ENCODE data around the gene MMD2.
A peak's percentile ranks its signal among the peaks of the same experiment; 100 is the strongest.
"Not testable (repeated sequence)": the region's sequence is repeated elsewhere in the genome, so short reads cannot be mapped to it uniquely, and the experiment has no call there.

Gene MMD2

DNA sequence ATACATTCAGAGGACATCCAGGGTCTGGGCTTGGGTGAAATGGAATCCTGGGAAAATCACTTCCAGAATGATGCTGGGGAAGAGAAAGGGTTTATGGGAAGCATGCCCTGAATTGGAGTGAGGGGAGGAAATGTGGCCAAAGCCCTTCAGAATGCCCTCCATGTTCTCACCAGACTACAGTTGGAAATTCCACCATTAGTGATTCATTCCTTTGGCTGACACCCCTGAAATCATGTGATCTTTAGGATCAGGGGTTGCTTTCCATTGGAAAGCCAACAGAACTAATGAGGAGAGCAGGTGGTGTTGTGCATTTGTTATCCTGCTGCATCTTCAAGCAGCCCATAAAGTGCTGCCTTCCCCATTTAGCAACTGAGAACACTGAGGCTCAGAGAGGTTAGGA is 54.6 kb downstream of the MMD2 start:
- no peak for DNase-seq (ENCODE audit: extremely low read depth in 1 of 2, low read depth in 1 of 2)

DNA sequence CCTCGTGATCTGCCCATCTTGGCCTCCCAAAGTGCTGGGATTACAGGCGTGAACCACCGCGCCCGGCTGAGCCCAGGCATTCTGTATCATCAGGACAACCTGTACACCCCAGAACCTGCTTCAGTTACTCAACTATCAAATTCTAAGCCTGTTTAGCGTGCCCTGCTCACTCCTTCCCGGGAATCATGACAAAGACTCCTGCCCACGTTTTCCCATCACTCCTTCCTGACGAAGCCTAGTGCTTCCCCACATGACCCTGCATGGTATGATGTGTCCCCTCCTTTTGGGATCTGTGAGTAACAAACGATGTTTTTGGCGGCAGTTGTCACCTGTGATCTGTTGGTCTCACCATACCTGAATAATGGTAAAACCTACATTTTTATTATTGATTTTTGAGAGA is 63.2 kb downstream of the MMD2 start:
- no peak for DNase-seq (ENCODE audit: extremely low read depth in 1 of 2, low read depth in 1 of 2)

DNA sequence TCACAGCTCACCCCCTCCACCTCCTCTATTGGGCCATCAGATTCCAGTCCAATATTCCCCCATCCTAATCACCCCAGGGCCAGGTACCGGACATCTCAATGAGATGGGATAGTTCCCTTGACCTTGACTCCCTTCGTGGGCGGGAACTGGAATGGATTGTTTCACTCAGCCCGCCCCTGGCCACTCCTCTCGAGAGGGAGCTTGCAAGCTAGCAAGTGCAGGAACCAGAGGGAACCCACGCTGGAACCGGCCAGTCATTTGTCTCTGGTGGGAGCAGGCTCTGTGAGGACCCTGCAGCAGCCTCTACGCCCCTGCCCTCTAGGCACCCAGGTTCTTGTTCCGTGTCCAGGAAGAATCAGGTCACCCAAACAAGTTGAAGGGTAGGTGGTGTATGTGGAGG is 64.5 kb downstream of the MMD2 start:
- DNase-seq (ENCODE audit: extremely low read depth in 1 of 2, low read depth in 1 of 2): no peak

DNA sequence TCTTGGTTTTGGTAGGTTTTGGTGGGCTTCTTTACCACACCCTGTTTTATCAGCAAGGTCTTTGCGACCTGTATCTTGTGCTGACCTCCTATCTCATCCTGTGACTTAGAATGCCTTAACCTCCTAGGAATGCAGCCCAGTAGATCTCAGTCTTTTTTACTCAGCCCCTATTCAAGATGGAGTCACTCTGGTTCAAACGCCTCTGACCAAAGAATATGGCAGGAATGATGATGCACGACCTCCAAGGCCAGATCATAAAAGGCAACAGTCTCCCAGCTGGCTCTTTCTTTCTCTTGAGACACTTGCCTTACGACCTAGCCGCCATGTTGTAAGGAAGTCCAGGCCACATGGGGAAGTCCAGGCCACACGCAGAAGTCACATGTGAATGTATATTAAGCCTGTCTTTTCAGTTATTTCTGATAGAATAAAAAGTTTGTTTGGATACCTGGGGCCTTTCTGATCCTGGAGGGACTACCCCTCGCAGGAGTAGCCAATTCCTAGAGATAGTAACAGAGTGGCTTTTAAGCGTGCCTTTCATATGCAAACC is 65.0 kb downstream of the MMD2 start:
- no peak for DNase-seq (ENCODE audit: extremely low read depth in 1 of 2, low read depth in 1 of 2)

DNA sequence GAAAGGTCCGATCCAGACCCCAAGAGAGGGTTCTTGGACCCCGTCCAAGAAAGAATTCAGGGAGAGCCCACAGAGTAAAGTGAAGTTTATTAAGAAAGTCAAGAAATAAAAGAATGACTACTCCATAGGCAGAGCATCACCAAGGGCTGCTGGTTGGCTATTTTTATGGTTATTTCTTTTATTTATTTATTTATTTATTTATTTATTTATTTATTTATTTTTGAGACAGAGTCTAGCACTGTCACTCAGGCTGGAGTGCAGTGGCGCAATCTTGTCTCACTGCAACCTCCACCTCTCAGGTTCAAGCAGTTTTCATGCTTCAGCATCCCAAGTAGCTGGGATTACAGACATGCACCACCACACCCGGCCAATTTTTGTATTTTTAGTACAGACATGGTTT is 65.8 kb downstream of the MMD2 start:
- DNase-seq (ENCODE audit: extremely low read depth in 1 of 2, low read depth in 1 of 2): not testable (repeated sequence)

DNA sequence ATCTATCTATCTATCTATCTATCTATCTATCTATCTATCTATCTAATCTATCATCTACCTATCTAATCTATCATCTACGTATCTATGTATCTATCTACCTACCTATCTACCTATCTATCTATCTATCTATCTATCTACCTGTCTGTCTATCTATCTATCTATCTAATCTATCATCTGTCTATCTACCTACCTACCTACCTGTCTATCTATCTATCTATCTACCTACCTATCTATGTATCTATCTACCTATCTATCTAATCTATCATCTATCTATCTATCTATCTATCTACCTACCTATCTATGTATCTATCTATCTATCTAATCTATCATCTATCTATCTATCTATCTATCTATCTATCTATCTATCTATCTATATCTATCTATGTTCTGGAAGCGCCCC is 67.5 kb downstream of the MMD2 start:
- DNase-seq (ENCODE audit: extremely low read depth in 1 of 2, low read depth in 1 of 2): not testable (repeated sequence)

DNA sequence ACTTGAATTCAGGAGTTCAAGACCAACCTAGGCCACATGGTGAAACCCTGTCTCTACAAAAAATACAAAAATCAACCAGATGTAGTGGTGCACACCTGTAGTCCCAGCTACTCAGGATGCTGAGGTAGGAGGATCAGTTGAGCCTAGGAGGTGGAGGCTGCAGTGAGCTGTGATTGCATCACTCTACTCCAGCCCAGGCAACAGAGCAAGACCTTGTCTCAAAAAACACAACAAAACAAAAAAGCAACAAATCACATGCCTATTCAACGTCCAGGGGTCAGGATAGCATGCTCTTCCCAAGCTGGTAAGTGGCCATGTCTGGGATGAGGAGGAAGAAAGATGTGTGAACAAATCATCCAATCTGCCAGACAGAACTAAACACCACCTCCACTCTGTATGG is 69.3 kb downstream of the MMD2 start:
- DNase-seq (ENCODE audit: extremely low read depth in 1 of 2, low read depth in 1 of 2): no peak

DNA sequence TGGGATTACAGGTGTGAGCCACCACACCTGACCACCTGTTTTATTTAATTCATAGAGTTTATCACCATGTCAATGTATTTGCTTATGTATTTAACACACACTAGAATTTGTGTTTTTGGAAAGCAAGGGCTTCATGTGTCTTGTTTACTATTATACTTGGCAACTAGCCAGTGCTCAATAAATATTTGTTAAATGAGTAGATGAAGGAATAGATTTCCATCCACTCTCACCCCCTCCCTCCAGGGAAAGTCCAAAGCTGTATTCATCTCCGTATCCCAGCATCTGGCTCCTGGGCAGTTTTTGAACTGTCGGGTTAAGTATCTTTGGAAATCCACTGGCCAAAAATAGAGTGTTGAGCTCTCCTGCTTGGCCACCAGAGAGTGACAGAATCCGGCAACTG is 70.8 kb downstream of the MMD2 start:
- no peak for DNase-seq (ENCODE audit: extremely low read depth in 1 of 2, low read depth in 1 of 2)

DNA sequence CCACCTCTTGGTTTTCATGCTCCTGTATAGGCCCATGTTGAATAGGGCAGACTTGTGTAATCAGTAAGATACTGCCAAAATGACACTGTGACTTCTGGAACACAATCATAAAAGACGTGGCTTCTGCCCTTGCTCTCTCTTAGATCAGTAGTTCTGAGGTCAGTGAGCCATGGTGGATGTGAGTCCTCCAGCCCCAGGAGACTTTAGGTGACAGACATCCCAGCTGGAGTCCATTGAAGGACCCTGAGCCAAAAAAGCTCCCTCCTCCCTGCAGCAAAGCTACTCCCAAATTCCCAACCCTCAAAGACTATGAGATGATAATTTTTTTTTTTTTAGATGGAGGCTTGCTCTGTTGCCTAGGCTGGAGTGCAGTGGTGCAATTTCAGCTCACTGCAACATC is 72.3 kb downstream of the MMD2 start:
- no peak for DNase-seq (ENCODE audit: extremely low read depth in 1 of 2, low read depth in 1 of 2)

DNA sequence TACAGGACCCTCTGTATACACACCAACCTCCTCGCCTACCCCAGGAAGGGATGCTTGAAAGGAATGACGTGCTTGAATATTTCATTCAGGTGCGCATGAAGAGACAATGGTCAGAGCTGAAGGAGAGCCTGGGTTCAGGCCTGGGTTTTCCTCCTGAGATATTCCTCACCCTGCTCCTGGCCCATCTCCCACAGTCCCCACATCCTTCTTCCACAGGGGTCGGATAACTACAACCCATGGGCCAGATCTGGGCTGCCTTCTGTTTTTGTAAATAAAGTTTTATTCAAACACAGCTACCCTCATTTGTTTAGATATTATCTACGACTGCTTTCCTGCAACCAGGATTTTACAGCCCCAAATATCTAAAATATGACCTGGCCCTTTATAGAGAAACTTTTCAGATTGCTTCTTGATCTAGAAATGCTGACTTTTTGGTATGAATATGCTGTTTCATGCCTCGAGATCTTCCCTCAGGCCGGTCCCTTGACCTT is 73.6 kb downstream of the MMD2 start:
- DNase-seq (ENCODE audit: extremely low read depth in 1 of 2, low read depth in 1 of 2): no peak

DNA sequence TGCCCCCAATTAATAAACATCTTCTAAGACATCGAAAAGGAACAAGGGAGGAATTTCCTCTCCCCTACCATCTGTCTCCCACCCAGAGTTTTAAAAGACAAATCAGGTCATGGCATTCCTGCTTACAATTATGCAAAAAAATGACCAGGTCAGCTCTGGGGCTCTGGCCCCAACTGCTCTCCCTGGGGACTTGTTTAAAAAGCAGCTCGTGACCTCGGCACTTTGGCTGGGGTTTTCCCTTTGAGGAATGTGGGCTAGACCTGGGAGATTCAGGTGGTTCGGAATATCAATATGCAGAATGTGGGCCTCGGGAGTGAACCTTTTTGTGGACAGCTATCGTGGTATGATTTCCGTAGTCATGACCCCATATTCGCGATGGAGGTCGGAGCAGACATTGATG is 74.8 kb downstream of the MMD2 start:
- no peak for DNase-seq (ENCODE audit: extremely low read depth in 1 of 2, low read depth in 1 of 2)

DNA sequence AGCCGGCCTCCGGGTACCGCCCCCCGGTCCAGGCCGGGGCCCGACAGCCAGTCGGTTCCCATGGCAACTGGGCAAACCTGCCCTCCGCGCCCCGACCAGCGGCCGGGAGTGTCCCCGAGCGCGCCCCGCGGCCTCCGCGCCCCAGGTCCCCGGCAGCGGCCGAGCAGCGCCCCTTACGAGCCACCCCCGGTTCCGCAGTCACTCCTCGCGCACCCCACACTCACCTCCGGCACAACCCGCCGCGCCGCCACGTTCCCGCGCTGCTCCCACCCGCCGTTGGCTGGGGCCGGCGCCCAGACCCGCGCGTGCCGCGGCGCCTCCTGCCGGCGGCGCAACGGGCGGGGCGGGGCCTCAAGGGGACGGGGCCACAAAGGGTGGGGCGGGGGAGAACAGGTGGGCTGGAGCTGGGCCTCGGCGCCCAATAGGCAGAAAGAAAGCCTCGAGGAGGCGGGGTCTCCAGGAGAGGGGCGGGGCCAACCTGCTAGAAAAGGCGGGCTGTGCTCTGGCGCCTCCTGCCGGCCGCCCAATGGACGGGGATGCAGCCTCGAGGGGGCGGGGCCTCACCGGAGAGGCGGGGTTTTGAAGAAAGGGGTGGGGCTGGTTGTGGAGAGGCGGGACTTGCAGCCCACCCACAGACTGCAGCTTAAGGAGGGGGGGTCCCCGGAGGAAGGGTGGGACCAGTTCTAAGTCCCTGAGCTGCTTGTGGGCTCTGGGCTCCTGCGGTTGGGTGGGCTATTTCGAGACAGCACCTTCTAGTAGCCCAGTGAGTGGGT is 75.4 kb downstream of the MMD2 start, which contains the start of gene RADIL:
TSS of gene RADIL (minus strand) at position 345 of the 773 bp plus-strand sequence. CDS start 5,577 bp downstream, outside the sequence.
- peak; percentile 63 to 70 for DNase-seq (ENCODE audit: extremely low read depth in 1 of 2, low read depth in 1 of 2)

DNA sequence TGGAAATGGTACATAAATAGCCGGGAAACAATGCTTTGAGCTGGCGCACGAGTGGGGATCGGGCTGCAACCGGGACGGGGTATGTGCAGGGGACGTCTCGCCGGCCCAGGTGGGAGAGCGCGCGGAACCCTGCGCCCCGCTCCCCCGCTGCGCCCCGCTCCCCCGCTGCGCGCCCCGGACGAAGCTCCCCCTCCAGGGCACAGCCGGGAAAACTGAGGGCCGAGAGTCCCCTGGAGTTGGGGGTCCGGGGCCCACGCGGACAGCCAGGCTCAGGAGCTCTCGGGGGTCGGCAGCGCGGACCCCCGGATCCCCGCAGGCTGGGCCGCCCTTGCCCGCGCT is 76.0 kb downstream of the MMD2 start:
- DNase-seq (ENCODE audit: extremely low read depth in 1 of 2, low read depth in 1 of 2): no peak

DNA sequence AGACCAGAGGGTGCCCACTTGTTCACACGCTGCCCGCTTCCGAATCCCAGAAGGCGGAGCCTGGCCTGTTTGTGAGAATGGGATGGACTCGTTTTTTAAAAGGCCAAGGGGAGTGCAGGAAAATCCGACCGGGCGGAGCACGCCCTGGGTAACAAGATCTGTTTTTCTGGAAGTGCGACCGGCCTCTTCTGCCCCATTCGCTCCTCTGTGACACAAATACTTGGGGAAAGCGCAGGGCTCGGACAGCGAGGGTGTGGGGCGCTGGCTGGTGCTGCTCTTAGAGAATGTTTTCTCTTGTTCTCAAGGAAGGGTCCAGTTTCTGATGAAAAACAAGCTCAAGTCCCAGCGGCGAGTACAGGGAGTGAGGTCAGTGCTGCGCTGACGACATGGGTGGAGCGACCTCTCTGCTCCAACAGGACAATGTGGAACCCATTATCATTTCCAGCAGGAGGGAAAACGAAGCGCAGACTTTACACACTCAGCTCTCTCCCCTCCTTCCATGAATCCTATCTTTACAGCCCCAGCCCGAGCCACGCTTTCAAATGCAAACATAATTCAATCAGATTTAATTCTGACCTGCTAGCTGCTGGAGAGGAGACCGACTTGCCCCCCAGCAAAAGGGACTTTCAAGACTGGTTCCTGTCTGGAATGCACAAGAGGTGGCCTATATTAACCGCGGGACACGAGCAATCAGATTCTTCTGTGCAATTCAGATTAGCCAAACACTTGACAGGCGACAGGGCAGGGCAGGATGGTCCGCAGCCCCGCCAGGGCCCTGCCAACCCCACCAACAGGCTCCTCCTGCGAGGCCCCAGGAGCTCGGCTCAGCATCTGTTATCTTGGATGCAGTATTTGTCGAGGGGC is 76.6 kb downstream of the MMD2 start:
- no peak for DNase-seq (ENCODE audit: extremely low read depth in 1 of 2, low read depth in 1 of 2)

DNA sequence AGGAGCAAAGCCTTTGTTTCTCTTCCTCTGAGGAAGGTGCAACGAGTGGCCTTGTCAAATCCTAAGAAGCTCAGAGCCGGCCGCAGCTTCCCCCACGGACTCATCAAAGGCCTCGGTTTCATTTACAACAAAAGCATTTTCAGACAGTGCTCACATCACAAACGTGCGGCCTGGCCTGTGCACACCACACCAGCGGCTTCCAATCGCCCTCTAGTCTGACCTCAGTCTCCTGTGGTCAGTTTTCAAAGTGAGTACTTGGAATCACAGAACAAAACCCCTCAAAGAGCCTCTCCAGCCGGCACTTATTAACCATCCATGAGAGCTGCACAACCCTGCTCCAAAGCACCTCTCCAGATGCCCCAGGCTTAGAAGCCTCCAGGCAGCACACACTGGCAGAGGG is 78.8 kb downstream of the MMD2 start:
- no peak for DNase-seq (ENCODE audit: extremely low read depth in 1 of 2, low read depth in 1 of 2)

DNA sequence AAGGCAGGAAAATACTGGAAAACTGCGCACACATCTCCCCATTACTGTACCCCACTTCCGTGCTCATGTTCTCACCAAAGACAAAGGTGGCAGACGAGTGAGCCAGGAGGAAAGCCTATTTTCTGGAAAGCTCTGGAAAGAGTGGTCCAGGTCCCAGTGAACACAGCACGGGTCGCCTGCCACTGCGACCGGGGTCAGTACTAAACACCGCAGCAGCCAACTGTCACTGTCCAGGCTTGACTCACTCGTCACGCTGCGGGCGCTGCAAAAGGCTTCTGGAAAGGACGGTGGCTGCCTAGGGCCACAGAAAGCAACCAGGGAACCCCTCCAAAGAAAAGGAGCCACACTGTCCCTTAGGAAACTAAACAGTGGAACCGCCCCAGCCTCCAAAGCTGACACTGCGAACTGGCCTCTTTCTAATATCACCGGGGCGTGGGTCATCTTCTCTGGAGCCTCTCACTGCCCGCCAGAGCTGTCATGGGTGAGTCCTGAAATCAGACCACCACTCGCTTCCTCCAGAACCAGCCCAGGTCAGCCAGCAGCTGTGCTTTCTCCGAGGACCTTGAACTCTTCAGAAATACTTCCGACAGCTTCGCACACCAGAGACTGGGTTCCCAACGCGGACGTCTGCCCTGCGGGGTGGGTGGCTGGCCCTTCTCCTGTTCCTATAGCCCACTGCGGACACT is 79.4 kb downstream of the MMD2 start:
- no peak for DNase-seq (ENCODE audit: extremely low read depth in 1 of 2, low read depth in 1 of 2)

DNA sequence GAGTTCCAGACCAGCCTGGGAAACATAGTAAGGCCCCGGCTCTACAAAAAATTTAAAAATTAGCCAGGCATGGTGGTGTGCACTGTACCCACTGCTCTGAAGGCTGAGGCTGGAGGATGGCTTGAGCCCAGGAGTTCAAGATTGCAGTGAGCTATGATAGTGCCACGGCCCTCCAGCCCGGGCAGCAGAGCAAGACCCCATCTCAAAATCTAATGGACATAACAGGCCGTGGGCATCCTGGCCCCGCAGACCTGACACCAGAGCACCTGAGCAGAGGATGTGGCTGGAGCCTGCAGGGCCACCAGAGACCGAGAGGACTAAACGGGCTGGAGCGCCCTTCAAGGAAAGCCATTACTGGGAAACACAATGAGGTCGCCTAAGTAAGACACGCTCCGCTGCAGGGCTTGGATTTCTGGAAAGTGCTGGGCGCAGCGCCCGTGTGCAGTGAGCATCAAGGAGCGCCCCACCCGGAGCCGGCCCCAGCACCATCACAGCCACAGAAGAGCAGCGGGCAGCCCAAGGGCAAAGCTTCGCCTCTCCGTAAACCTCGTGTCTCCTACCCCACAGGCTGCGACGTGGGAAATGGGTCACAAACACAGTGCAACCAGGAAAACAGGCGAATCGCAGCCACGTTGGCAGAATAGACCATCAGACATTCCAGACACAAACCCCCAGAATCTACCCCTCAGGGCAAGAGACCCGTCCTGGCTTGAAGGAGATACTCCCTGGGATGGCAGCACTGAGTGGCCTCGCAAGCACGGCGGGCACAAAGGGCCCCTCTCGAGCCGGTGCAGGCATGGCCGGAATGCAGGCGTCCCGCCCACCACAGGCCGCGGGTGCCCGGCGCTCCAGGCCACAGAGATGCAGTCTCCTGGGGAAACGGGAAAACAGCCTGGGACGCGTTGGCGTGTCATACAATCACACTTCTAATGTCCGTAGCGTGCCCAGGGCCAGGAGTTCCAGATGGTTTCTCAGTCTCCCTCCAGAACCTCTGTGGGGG is 80.4 kb downstream of the MMD2 start:
- no peak for DNase-seq (ENCODE audit: extremely low read depth in 1 of 2, low read depth in 1 of 2)

DNA sequence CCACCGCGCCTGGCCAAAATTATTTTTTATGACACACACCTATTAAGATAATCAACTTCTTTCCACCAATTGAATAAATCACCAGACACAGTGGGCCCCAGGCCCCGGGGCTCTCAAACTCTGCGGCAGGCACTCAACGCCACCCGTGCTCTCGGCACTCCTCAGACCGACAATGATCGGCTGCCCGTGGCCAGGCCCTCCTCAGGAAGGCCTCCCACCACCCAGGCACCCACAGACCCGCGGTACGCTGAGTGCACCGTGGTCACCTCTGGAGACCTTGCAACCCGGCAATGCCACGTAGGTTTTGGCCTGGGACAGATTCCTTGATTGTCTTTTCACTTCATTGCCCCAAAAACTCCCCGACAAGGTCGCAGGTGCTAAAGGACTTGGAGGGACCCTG is 82.4 kb downstream of the MMD2 start:
- no peak for DNase-seq (ENCODE audit: extremely low read depth in 1 of 2, low read depth in 1 of 2)

DNA sequence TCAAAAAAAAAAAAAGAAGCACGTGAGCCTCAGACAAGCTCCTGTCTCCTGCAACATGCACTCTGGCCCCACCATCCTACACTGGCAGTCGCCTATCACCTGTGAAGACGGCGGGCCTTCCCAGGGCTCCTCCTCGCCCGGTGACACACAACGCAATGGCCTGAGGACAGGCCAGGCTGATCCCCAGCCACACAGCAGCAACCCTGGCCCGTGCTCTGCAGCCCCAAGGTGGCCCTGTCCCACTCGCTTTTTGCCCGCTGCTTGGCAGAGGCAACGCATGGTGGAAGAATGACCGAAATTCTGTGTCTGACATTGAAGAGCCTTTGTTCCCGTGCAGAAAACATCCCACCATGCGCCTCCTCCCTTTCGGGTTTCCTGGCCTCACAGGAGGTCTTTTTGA is 83.6 kb downstream of the MMD2 start:
- no peak for DNase-seq (ENCODE audit: extremely low read depth in 1 of 2, low read depth in 1 of 2)
